Activated naive CD8-positive, alpha-beta T cell treated with anti-CD3 and anti-CD28 coated beads, Interleukin-2, amount 50 U/mL, for 16 hours (primary cell): ENCODE results near the gene MAK.
A peak's percentile ranks its signal among the peaks of the same experiment; 100 is the strongest.
"Not testable (repeated sequence)": the region's sequence is repeated elsewhere in the genome, so short reads cannot be mapped to it uniquely, and the experiment has no call there.

Experiments
- DNase-seq: peaks from one replicate; pipeline ENCODE4 v3.0.0-alpha.2; 2020; ENCODE audit warnings: low read depth, low spot score

The MAK gene

GRCh38 chr6:10779076-10779475, 59.3 kb downstream of the MAK start:
- no peak for DNase-seq

- DNase-seq: no peak
Observed at GRCh38 chr6:10778230-10778629, 60.1 kb downstream of the MAK start.

GRCh38 chr6:10771371-10771894, 66.9 kb downstream of the MAK start:
- no peak for DNase-seq

GRCh38 chr6:10769419-10769818, 68.9 kb downstream of the MAK start:
- DNase-seq: no peak

GRCh38 chr6:10763006-10763405, 75.3 kb downstream of the MAK start:
- DNase-seq: no peak

GRCh38 chr6:10759884-10760329, 78.4 kb downstream of the MAK start:
- no peak for DNase-seq

- DNase-seq: no peak
Observed at GRCh38 chr6:10759312-10759839, 79.0 kb downstream of the MAK start.

GRCh38 chr6:10756085-10756484, 82.3 kb downstream of the MAK start:
- DNase-seq: no peak

GRCh38 chr6:10751757-10752156, 86.6 kb downstream of the MAK start:
- DNase-seq: not testable (repeated sequence)

GRCh38 chr6:10750568-10750967, 87.8 kb downstream of the MAK start:
- not testable (repeated sequence) for DNase-seq

GRCh38 chr6:10749734-10750133, 88.6 kb downstream of the MAK start:
- DNase-seq: no peak

GRCh38 chr6:10747251-10747972, 90.9 kb downstream of the MAK start, which contains the start of gene TMEM14B:
TMEM14B (plus strand) TSS chr6:10747805; CDS start chr6:10749246, 1,441 bp downstream.
- peak; percentile 99 for DNase-seq

GRCh38 chr6:10746915-10747250, 91.5 kb downstream of the MAK start:
- DNase-seq: no peak

- DNase-seq: no peak
Observed at GRCh38 chr6:10745116-10745515, 93.2 kb downstream of the MAK start.

GRCh38 chr6:10743515-10743914, 94.8 kb downstream of the MAK start:
- DNase-seq: no peak

- no peak for DNase-seq
Observed at GRCh38 chr6:10742251-10742650, 96.1 kb downstream of the MAK start.

- not testable (repeated sequence) for DNase-seq
Observed at GRCh38 chr6:10741643-10742042, 96.7 kb downstream of the MAK start.

- no peak for DNase-seq
Observed at GRCh38 chr6:10740061-10740460, 98.3 kb downstream of the MAK start.

- DNase-seq: no peak
Observed at GRCh38 chr6:10736731-10737130, 101.6 kb downstream of the MAK start.

- DNase-seq: no peak
Observed at GRCh38 chr6:10733863-10734262, 104.5 kb downstream of the MAK start.

- no peak for DNase-seq
Observed at GRCh38 chr6:10733151-10733715, 105.1 kb downstream of the MAK start.

GRCh38 chr6:10730254-10730653, 108.1 kb downstream of the MAK start:
- DNase-seq: no peak

- no peak for DNase-seq
Observed at GRCh38 chr6:10725716-10726115, 112.6 kb downstream of the MAK start.
